GM12878 (cell line): Measurements from ENCODE around the gene CHRNG.

Experiments
- EP300 ChIP-seq, 2 experiments: fragments of 150-350 bp in 1 of 2; IDR thresholded peaks; 2 replicates each; pipeline ENCODE4 v1.6.1; 2011 to 2012; ENCODE audit warnings: low read depth in 2 of 2, low read length in 2 of 2, borderline replicate concordance in 1 of 2, improper control_type of control experiment in 1 of 2, inconsistent platforms in 1 of 2; ENCODE audit not compliant: control insufficient read depth in 1 of 2
- FOS ChIP-seq: IDR thresholded peaks from 3 replicates; pipeline ENCODE4 v1.6.1; 2011; ENCODE audit warnings: borderline replicate concordance; ENCODE audit not compliant: insufficient read length; ENCODE audit errors: extremely low read depth
- POLR2A ChIP-seq: IDR thresholded peaks from 2 replicates; pipeline ENCODE4 v1.6.1; 2011; ENCODE audit warnings: low read depth, mild to moderate bottlenecking, low read length
- RFX5 ChIP-seq: IDR thresholded peaks from 2 replicates; pipeline ENCODE4 v1.6.1; 2011; ENCODE audit warnings: low read depth, low read length, improper control_type of control experiment
- SUPT20H ChIP-seq: IDR thresholded peaks from 2 replicates; pipeline ENCODE4 v1.6.1; 2011; ENCODE audit warnings: low read depth, mild to moderate bottlenecking, low read length, moderate library complexity, borderline replicate concordance; ENCODE audit not compliant: control insufficient read depth
- TCF12 ChIP-seq: IDR thresholded peaks from 2 replicates; pipeline ENCODE4 v1.6.1; 2011; ENCODE audit warnings: low read depth, mild to moderate bottlenecking, low read length
- TCF7 ChIP-seq: IDR thresholded peaks from 2 replicates; pipeline ENCODE4 v1.6.1; 2014; ENCODE audit warnings: antibody characterized with exemption, borderline replicate concordance
- TF ChIP-seq, protein P1 (sequence below), 3 experiments: IDR thresholded peaks in 2 of 3; conservative IDR thresholded peaks in 1 of 3; 2 replicates each; pipeline ENCODE4 v1.5.1; 2011; ENCODE audit warnings: low read depth in 3 of 3, low read length in 3 of 3, mild to moderate bottlenecking in 3 of 3, control low read depth in 2 of 3, moderate library complexity in 2 of 3, inconsistent platforms in 1 of 3, mixed read lengths in 1 of 3; ENCODE audit not compliant: control insufficient read depth in 2 of 3, insufficient read depth in 1 of 3; ENCODE audit errors: extremely low read depth in 1 of 3
- TF ChIP-seq, protein P2 (sequence below): IDR thresholded peaks from 2 replicates; pipeline ENCODE4 v1.6.1; 2012; ENCODE audit warnings: low read depth, low read length, improper control_type of control experiment
- TF ChIP-seq, protein P3 (sequence below): fragments of 450-650 bp; IDR thresholded peaks from 2 replicates; pipeline ENCODE4 v1.6.1; 2017; ENCODE audit warnings: mild to moderate bottlenecking

DNA sequence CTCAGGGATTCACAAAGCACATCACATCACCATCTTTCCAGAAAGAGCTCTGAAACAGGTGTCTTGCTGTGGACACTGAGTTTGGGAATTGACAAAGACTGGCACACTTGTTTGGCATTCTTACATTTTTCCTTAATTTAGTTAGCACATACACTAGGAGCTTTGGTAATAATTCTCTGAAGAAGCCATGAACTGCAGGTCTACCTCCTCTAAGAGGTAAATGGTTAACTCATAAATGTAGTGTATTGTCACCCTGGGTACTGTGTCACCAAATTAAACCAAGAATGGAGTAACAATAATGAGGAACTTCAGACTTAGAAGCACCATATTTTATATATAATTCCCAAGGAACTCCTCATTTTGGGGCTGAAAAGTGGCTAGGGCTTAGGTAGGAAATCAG lies 33.5 kb downstream of the CHRNG start:
- no peak for TF ChIP-seq EP300 (IDR thresholded peaks at IDR 0.05; ENCODE audit: borderline replicate concordance in 1 of 2, control insufficient read depth in 1 of 2, low read depth in 2 of 2, low read length in 2 of 2)
- TF ChIP-seq, protein P1, sequence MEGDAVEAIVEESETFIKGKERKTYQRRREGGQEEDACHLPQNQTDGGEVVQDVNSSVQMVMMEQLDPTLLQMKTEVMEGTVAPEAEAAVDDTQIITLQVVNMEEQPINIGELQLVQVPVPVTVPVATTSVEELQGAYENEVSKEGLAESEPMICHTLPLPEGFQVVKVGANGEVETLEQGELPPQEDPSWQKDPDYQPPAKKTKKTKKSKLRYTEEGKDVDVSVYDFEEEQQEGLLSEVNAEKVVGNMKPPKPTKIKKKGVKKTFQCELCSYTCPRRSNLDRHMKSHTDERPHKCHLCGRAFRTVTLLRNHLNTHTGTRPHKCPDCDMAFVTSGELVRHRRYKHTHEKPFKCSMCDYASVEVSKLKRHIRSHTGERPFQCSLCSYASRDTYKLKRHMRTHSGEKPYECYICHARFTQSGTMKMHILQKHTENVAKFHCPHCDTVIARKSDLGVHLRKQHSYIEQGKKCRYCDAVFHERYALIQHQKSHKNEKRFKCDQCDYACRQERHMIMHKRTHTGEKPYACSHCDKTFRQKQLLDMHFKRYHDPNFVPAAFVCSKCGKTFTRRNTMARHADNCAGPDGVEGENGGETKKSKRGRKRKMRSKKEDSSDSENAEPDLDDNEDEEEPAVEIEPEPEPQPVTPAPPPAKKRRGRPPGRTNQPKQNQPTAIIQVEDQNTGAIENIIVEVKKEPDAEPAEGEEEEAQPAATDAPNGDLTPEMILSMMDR (IDR thresholded peaks at IDR 0.05 in 2 of 3, conservative IDR thresholded peaks at IDR 0.05 in 1 of 3; ENCODE audit: control insufficient read depth in 2 of 3, extremely low read depth in 1 of 3, insufficient read depth in 1 of 3, low read depth in 3 of 3, low read length in 3 of 3), result no peak
- TF ChIP-seq TCF12, result no peak
- TF ChIP-seq, protein P2, sequence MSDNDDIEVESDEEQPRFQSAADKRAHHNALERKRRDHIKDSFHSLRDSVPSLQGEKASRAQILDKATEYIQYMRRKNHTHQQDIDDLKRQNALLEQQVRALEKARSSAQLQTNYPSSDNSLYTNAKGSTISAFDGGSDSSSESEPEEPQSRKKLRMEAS, result no peak
- TF ChIP-seq FOS, result no peak
- TF ChIP-seq SUPT20H, result no peak
- no peak for TF ChIP-seq TCF7
- TF ChIP-seq RFX5, result no peak
- TF ChIP-seq, protein P3, sequence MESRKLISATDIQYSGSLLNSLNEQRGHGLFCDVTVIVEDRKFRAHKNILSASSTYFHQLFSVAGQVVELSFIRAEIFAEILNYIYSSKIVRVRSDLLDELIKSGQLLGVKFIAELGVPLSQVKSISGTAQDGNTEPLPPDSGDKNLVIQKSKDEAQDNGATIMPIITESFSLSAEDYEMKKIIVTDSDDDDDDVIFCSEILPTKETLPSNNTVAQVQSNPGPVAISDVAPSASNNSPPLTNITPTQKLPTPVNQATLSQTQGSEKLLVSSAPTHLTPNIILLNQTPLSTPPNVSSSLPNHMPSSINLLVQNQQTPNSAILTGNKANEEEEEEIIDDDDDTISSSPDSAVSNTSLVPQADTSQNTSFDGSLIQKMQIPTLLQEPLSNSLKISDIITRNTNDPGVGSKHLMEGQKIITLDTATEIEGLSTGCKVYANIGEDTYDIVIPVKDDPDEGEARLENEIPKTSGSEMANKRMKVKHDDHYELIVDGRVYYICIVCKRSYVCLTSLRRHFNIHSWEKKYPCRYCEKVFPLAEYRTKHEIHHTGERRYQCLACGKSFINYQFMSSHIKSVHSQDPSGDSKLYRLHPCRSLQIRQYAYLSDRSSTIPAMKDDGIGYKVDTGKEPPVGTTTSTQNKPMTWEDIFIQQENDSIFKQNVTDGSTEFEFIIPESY, result no peak
- TF ChIP-seq POLR2A, result no peak
